CD14-positive monocyte (primary cell): ENCODE results near the gene AGBL1. TPM values are rescaled to one million over a fixed set of nuclear protein-coding genes. Genes with fewer than 3 reads are reported as not detected.

Experiments used
- DNase-seq, 3 donors: peaks; one replicate each; pipeline ENCODE4 v3.0.0-alpha.2; 2011 to 2022
- H2AFZ ChIP-seq: 2 replicates; pipeline ENCODE4 v1.6.0; 2012; ENCODE audit warnings: mild to moderate bottlenecking, low read depth, low read length, inconsistent platforms; ENCODE audit not compliant: insufficient read depth, poor library complexity, severe bottlenecking
- H3K27ac ChIP-seq, 2 donors: 1 replicate in 1 of 2; 2 replicates in 1 of 2; pipeline ENCODE4 v1.5.1; 2012 to 2013; ENCODE audit warnings: low read length in 2 of 2, control low read depth in 1 of 2, inconsistent platforms in 1 of 2, low read depth in 1 of 2, mild to moderate bottlenecking in 1 of 2
- H3K27me3 ChIP-seq, 2 donors: one replicate each; pipeline versions ENCODE4 v1.6.0 to v1.6.1; 2011 to 2013; ENCODE audit warnings: low read length in 2 of 2; ENCODE audit not compliant: control insufficient read depth in 2 of 2, insufficient read depth in 2 of 2
- H3K36me3 ChIP-seq, 2 donors: replicated peaks in 1 of 2; 1 replicate in 1 of 2; 2 replicates in 1 of 2; pipeline versions ENCODE4 v1.5.1 to v1.6.1; 2012 to 2013; ENCODE audit warnings: low read length in 2 of 2, control low read depth in 1 of 2, inconsistent platforms in 1 of 2, mild to moderate bottlenecking in 1 of 2; ENCODE audit not compliant: insufficient read depth in 2 of 2, control insufficient read depth in 1 of 2
- H3K4me1 ChIP-seq, 2 donors: 1 replicate in 1 of 2; 2 replicates in 1 of 2; pipeline versions ENCODE4 v1.5.1 to v1.6.1; 2012 to 2013; ENCODE audit warnings: low read length in 2 of 2, control low read depth in 1 of 2, inconsistent platforms in 1 of 2, mild to moderate bottlenecking in 1 of 2, moderate library complexity in 1 of 2; ENCODE audit not compliant: insufficient read depth in 2 of 2, control insufficient read depth in 1 of 2
- H3K4me2 ChIP-seq: replicated peaks from 2 replicates; pipeline ENCODE3; 2012; ENCODE audit warnings: low read length, moderate library complexity, mild to moderate bottlenecking; ENCODE audit not compliant: poor library complexity, severe bottlenecking; ENCODE audit errors: extremely low read depth
- H3K4me3 ChIP-seq, 3 experiments: fragments of 200-600 bp in 1 of 3; sonication (generic) in 1 of 3; replicated peaks in 1 of 3; 1 replicate in 2 of 3; 2 replicates in 1 of 3; pipeline ENCODE4 v1.5.1; 2011 to 2013; ENCODE audit warnings: low read length in 3 of 3, mild to moderate bottlenecking in 3 of 3, control low read depth in 2 of 3, low read depth in 2 of 3, inconsistent platforms in 1 of 3, moderate library complexity in 1 of 3
- H3K79me2 ChIP-seq: 2 replicates; pipeline ENCODE4 v1.6.0; 2012; ENCODE audit warnings: mild to moderate bottlenecking, control low read depth, inconsistent platforms, low read length, moderate library complexity; ENCODE audit not compliant: insufficient read depth
- H3K9ac ChIP-seq: 2 replicates; pipeline ENCODE4 v1.6.0; 2017; ENCODE audit warnings: low read length, mild to moderate bottlenecking; ENCODE audit not compliant: insufficient read depth, poor library complexity, severe bottlenecking
- H3K9me3 ChIP-seq, 2 donors: replicated peaks in 1 of 2; 1 replicate in 1 of 2; 2 replicates in 1 of 2; pipeline versions ENCODE4 v1.5.1 to v1.6.1; 2012 to 2013; ENCODE audit warnings: low read length in 2 of 2, control low read depth in 1 of 2; ENCODE audit not compliant: control insufficient read depth in 1 of 2, insufficient read depth in 1 of 2
- H4K20me1 ChIP-seq: 2 replicates; pipeline ENCODE4 v1.6.0; 2012; ENCODE audit warnings: mild to moderate bottlenecking, low read length, control low read depth, moderate library complexity; ENCODE audit not compliant: insufficient read depth
- H3K27ac Mint-ChIP-seq, 7 donors: one replicate each; pipeline ENCODE4 v1.8.0; 2020; ENCODE audit warnings: mild to moderate bottlenecking in 7 of 7, mixed read lengths in 7 of 7, moderate library complexity in 6 of 7, inconsistent platforms in 2 of 7
- H3K27me3 Mint-ChIP-seq, 3 donors: one replicate each; pipeline ENCODE4 v1.8.0; 2021 to 2022; ENCODE audit warnings: low read depth in 3 of 3, mild to moderate bottlenecking in 3 of 3, mixed read lengths in 3 of 3, moderate library complexity in 3 of 3, inconsistent platforms in 1 of 3
- H3K36me3 Mint-ChIP-seq, 2 donors: one replicate each; pipeline ENCODE4 v1.8.0; 2020; ENCODE audit warnings: mixed read lengths in 2 of 2, inconsistent platforms in 1 of 2, mild to moderate bottlenecking in 1 of 2
- H3K4me1 Mint-ChIP-seq: one replicate; pipeline ENCODE4 v1.8.0; 2020; ENCODE audit warnings: mild to moderate bottlenecking, mixed read lengths
- H3K4me3 Mint-ChIP-seq, 2 donors: one replicate each; pipeline ENCODE4 v1.8.0; 2020; ENCODE audit warnings: mild to moderate bottlenecking in 2 of 2, mixed read lengths in 2 of 2, moderate library complexity in 1 of 2
- H3K9me3 Mint-ChIP-seq, 7 donors: one replicate each; pipeline ENCODE4 v1.8.0; 2020 to 2022; ENCODE audit warnings: mixed read lengths in 7 of 7, mild to moderate bottlenecking in 6 of 7, moderate library complexity in 6 of 7, inconsistent platforms in 2 of 7
- WGBS: methylation state at CpG from one replicate; pipeline ENCODE4 v1.1.5; 2013; ENCODE audit warnings: missing lambda C conversion rate; ENCODE audit not compliant: insufficient coverage; 5-methylcytosine and 5-hydroxymethylcytosine counted together
- intact Hi-C, 2 donors: fragments of 100-400 bp; cut with micrococcal nuclease; formaldehyde crosslinking; loops; one replicate each; pipeline versions ENCODE4 v1.15.0 to v1.15.1; 2023
- polyA plus RNA-seq, 3 donors: library from polyadenylated mRNA; depleted of rRNA in 1 of 3; unstranded in 2 of 3; stranded (reverse) in 1 of 3; fragments of 300-500 nt in 2 of 3; fragments of >200 nt in 1 of 3; fragmentation: Illumina TruSeq in 2 of 3; gene quantifications; 1 replicate in 2 of 3; 2 replicates in 1 of 3; pipeline ENCODE4 v1.2.3, GENCODE V29; 2012 to 2021
- TF ChIP-seq, protein P1 (sequence below): fragments of 200-600 bp; IDR thresholded peaks from one replicate; pipeline ENCODE4 v1.8.0; 2022; ENCODE audit warnings: antibody characterized with exemption, mild to moderate bottlenecking

The AGBL1 gene
- polyA plus RNA-seq, 3 donors, result not detected

DNA sequence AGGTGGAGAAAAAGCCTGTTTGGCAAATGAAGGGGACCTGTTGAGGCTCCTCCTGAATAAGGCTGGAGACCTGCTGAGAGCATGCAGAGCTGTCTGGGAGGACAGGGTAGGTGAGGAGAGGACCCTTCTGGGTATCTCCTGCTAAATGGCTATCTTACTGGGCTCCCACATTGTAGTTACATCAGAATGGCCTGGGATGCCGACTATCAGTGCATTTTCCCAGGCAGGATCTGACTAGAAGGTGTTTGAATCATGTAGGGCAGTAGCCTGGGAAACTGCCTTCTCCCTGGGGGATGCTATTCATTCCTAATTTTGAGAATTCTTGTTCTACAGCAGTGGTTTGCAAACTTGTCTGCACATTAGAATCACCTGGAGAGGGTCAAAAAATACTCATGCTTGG, 631 bp downstream of the AGBL1 start:
- Histone ChIP-seq H3K27me3 (no peaks in the 10 kb centered on the region), H3K4me2 (no peak overlapping the region), H3K36me3 (no peaks in the 10 kb centered on the region), H3K9me3 (no peaks in the 10 kb centered on the region), H3K27ac (no peak overlapping the region), H3K4me3 (no peak overlapping the region), H2AFZ (no peak overlapping the region), H3K79me2 (no peaks in the 10 kb centered on the region), H3K4me1 (no peaks in the 10 kb centered on the region), H4K20me1 (no peaks in the 10 kb centered on the region), H3K9ac (no peak overlapping the region)
- DNase-seq, result no peak
- Mint-ChIP-seq H3K36me3 (no peaks in the 10 kb centered on the region), H3K4me1 (no peaks in the 10 kb centered on the region), H3K27me3 (peaks cover 0 to 3% (median 2%) of the 10 kb centered on the region in 3 donors), H3K9me3 (peaks cover 0 to 6% (median 2%) of the 10 kb centered on the region in 7 donors), H3K27ac (no peak overlapping the region), H3K4me3 (no peak overlapping the region)
- intact Hi-C loops, result no loop called here
- no CpG with 5 or more reads among the region's 1 CpG for WGBS
- TF ChIP-seq, protein P1, sequence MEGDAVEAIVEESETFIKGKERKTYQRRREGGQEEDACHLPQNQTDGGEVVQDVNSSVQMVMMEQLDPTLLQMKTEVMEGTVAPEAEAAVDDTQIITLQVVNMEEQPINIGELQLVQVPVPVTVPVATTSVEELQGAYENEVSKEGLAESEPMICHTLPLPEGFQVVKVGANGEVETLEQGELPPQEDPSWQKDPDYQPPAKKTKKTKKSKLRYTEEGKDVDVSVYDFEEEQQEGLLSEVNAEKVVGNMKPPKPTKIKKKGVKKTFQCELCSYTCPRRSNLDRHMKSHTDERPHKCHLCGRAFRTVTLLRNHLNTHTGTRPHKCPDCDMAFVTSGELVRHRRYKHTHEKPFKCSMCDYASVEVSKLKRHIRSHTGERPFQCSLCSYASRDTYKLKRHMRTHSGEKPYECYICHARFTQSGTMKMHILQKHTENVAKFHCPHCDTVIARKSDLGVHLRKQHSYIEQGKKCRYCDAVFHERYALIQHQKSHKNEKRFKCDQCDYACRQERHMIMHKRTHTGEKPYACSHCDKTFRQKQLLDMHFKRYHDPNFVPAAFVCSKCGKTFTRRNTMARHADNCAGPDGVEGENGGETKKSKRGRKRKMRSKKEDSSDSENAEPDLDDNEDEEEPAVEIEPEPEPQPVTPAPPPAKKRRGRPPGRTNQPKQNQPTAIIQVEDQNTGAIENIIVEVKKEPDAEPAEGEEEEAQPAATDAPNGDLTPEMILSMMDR, result no peak

GRCh38 chr15:86082619-86083380, 3.1 kb downstream of the AGBL1 start:
- Histone ChIP-seq H3K27ac (no peak overlapping the region), H3K9me3 (no peaks in the 10 kb centered on the region), H4K20me1 (no peaks in the 10 kb centered on the region), H3K4me2 (no peak overlapping the region), H3K4me3 (no peak overlapping the region), H3K36me3 (no peaks in the 10 kb centered on the region), H3K27me3 (no peaks in the 10 kb centered on the region), H3K4me1 (no peaks in the 10 kb centered on the region), H2AFZ (no peak overlapping the region), H3K9ac (no peak overlapping the region), H3K79me2 (no peaks in the 10 kb centered on the region)
- no peaks in the 10 kb centered on the region for H3K36me3 Mint-ChIP-seq
- intact Hi-C loops, result no loop called here
- DNase-seq, result no peak
- TF ChIP-seq, protein P1, result no peak
- peaks cover 0 to 4% (median 0%) of the 10 kb centered on the region in 3 donors for H3K27me3 Mint-ChIP-seq
- no peak overlapping the region for H3K27ac Mint-ChIP-seq
- peaks cover 0 to 3% (median 2%) of the 10 kb centered on the region in 7 donors for H3K9me3 Mint-ChIP-seq
- WGBS, result 25% methylated on average over 7 of the region's 13 CpGs
- H3K4me1 Mint-ChIP-seq, result no peaks in the 10 kb centered on the region
- H3K4me3 Mint-ChIP-seq, result no peak overlapping the region
